GM19328 (cell line): ENCODE data around the gene RAF1.

Source experiments
- ATAC-seq: cut with Tn5 transposase; IDR thresholded peaks from one replicate; pipeline ENCODE4 v1.9.1; 2021; ENCODE audit warnings: mild to moderate bottlenecking, moderate library complexity; ENCODE audit not compliant: unreplicated experiment

RAF1 gene

DNA sequence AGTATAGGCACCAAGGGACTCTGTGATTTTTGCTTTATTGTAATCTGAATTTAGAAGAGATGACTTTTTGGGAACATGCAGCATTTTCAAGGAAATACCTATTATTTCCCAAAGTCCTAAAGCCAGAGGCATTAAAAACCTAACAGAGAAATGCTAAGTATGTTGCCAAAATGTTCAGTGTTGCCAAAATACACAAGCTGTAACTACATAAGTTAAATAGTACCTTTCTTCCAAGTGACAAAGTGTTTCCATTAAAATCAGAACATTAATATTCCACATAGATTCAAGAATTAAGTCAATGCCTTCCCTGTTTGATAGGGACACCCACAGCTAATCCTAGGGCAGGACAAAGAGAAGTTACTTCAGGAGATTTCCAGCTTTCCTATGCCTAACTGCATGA, 65.0 kb downstream of the RAF1 start:
- ATAC-seq, result no peak

DNA sequence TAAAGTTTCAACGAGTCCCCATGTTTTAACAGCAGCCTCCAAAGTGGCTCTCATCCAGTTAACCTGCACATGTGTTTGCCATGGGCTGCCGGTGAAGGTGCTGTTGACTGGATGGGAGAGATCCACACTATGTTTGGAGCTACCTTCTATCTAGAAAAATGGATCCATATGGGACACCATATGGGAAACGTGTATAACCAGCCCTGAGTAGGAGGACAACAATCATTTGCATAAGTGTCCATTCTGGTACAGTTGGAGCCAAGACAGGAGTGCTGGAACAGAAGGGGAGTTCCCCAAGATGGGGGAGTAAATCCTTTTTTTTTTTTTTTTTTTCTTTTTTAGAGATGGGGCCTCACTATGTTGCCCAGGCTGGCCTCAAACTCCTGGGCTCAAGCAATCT, 70.4 kb downstream of the RAF1 start:
- ATAC-seq, result no peak

DNA sequence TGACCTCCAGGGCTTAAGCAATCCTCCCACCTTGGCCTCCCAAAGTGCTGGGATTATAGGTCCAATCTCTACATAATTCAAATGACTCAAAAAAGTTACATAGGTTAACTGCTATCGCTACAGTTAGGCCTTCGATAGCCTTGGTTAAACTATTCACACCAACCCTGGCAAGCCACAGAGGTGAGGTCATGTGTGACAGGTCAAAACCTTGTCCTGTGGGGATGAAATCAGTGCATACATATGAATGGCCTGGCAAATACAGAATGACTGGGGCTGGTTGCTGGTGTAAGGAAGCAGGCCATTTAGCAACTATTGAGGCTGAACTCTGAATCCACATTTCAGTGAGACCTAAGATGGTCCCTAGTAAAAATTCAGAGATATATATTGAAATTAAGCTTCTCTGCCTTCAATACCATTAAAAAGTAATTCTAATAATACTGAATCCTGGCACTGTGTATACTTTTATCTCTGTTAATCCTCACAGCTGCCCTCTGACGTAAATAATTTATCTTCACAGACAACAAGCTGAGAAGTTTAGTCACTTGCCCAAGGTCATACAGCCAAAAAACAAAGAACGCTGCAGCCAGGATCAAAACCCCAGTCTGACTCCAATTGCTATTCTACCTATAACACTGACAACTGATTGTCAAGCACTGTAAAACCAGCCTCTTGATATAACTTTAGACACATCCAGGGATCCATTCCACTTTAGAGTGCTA, 71.8 kb downstream of the RAF1 start:
- no peak for ATAC-seq

DNA sequence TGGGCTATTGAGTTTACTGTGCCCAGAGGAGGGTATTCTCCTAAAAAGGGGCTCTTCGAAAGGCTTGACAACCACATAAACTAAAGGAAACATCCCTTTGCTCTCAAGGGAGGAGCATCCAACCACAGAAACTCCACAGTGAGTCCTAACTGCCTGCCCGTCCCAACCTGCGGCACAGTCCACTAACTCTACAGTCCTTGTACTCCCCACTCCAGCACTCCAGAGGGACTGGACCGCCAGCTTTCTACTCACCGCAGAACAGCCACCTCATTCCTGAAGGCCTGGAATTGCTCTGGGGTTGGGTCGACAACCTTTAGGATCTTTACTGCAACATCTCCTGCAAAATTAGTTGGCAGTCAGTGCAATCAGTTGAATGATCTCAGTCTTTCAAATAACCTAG, 72.5 kb downstream of the RAF1 start:
- no peak for ATAC-seq

DNA sequence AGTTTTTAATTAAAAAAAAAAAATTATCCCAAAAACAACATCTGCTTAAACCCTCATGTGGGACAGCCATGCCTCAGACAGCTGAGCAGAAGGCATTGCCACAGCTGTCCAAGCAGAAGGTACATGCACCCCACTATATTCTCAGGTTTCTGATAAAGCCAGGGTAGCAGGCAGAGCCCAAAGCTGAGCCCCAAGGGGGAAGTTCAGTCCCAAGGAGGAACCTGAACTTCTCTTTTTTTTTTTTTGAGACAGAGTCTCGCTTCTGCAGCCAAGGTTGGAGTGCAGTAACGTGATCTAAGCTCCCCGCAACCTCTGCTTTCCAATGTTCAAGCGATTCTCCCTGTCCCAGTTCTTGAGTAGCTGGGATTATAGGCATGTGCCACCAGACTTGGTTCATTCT, 73.8 kb downstream of the RAF1 start:
- no peak for ATAC-seq

DNA sequence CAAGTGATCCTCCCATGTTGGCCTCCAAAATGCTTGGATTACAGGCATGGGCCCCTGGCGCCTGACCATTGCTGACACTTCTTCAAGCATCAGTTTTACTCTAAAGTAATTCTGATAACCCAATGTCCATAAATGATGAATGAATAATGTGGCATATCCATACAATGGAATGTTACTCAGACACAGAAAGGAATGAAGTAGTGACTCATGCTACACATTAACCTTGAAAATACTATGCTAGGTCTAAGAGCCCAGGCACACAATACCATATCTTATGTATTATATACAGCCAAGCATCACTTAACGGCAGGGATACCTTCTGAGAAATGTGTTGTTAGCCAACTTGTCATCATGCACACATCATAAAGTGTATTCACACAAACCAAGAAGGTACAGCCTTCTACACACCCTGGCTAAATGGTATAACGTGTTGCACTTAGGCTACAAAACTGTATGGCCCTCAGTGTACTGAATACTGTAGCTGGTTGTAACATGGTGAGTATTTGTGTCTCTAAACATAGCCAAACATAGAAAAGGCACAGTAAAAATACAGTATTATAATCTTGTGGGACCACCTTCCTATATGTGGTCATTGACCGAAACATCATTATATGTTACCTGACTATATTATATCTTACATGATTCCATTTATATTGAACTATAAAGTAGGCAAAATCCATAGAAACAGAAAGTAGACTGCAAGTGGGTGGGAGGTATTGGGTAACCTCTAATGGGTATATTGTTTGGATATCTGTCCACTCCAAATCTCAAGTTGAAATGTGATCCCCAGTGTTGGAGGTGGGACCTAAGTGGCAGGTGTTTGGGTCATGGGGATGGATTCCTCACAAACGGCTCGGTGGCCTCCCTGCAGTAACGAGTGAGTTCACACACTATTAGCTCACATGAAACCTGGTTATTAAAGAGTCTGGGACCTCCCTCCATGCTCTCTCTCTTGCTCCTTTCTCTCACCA, 75.6 kb downstream of the RAF1 start:
- ATAC-seq, result no peak

DNA sequence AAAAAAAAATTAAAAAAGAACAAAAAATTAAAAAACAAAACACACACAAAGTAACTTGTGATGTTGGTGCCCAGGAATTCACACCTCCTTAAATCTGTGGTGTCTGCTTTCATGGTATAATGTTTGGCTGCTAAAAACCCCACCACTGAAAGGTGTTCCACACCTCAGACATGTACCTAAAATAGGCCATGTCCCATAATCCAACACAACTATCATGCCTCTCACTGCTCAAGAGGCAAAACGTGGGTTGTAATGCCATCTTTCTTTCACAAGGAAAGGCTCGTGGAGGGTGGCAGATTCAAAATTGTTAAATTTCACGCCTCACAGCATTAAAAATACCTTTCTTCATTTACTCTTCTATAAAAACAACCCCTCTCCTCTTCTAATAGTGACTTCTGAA, 77.5 kb downstream of the RAF1 start:
- no peak for ATAC-seq

DNA sequence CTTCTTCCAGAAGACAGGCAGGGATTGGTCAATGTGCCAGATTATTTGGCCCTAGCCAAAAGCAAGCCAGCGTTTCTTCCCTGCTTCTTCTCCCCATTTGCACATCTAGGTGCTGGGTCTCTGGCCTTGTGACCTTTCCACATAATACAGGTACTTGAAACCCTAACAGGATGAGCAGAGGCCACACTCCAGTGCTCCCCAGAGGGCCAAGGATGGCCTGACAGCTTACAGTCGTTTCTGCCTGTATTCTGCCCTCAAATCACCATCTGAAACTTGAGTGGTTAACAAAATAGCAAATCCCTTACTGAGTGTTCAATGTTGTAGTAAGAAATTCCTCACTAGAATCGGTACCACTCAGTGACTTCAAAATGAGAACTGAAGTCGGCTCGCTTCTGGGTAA, 77.9 kb downstream of the RAF1 start:
- no peak for ATAC-seq

DNA sequence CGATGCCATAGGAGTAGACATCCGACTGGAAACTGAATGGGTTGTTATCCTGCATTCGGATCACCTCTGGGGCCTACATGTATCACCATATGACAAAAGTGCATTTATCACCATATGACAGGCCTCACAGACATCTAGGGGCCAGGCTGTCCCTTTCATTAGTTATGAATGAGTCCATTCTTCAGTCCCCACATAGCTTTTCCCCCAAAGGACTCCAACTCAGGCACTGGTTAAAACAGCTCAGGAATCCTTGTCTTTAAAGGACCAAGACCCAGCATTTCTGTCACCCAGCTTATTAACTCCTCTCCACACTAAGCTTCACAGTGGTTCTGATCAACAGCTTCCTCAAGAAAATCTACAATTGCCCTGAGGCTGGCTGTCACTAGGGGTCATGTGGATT, 78.7 kb downstream of the RAF1 start:
- no peak for ATAC-seq

DNA sequence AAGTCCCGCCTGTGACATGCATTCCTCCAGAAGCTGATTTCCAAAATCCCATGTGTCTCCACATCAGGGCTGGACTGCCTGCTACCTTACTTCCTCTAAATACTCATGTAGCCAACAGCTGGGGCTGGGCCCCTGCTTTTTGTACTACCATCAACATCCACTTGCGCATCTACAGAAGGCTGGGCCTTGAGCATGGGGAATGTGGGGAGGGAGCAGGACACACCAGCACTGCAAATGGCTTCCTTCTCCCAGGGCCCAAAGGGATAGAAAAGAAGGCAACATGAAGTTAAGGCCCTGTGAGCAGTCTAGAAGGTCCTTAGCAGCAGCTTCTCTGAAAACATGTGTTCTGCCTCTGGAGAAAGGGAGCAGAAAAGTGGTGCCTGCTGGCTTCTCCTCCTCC, 79.8 kb downstream of the RAF1 start:
- ATAC-seq, result no peak

DNA sequence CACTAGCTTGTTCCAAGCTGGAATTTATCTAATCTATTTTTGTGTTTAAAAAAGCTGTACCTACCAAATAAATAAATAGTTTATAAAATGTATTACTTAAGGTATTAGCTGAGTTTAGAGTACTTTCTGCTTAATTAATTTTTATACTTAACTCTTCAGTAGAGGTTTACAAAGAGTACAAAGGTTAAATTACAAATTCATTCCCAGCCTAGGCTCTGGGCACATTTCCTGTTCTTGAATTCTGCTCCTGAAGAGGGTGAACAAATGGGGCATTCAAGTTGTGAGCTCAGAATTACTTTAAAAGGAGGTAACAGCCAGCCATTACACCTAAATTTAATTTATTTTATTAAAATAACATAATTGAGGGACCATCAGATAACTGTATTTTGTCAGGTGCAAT, 80.6 kb downstream of the RAF1 start:
- ATAC-seq, result no peak

DNA sequence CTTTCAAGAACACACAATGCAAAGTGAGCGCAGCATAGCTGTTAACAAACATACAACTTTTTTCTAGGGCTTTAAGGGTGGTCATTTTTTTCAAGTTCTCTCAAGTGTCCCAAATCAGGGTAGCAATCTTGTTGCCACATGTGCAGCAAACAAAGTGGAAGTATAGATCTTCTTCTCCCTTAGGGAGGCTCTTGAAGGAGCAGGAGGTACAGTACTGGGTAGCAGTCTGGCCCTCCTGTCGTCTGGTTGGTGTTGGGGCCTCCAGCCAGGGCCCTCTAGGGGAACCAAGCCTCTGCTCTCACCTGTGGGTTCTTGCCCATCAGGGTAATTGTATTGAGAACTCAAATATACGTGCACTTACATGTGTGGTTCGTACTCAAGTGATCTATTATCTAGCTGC, 81.2 kb downstream of the RAF1 start:
- no peak for ATAC-seq

DNA sequence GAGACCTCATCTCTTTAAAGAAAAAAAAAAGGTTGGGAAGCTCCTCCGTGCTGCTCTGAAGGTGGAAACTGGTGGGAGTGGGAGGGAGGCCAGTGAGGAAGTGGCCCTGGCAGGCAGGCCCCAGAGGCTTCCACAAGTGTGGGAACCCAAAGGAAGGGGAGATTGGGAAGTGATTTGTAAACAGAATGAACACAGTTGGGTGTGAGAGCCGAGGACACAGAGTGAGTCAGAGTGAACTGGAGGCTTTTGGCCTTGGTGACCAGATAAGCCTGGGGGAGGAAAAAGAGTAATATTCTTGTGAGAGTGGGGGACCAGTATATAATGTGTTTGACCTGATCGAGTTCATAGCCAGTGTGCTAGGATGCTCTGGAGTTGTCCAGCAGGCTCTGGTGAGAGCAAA, 84.0 kb downstream of the RAF1 start:
- ATAC-seq, result no peak

DNA sequence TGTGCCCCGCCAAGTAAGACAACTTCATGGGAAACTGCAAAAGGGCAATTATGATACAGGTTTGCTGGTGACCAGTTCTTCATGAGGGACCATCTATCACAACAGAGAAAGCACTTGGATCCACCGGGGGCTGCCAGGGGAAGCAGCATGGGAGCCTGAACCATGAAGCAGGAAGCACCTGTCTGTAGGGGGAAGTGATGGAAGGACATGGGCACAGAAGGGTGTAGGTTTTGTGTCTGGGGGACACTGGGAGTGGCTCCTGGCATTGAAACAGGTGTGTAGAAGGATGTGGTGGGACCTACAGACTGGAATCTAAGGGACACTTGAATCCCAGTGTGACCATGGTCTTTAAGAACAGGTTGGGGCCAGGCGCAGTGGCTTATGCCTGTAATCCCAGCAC, 84.5 kb downstream of the RAF1 start:
- no peak for ATAC-seq

DNA sequence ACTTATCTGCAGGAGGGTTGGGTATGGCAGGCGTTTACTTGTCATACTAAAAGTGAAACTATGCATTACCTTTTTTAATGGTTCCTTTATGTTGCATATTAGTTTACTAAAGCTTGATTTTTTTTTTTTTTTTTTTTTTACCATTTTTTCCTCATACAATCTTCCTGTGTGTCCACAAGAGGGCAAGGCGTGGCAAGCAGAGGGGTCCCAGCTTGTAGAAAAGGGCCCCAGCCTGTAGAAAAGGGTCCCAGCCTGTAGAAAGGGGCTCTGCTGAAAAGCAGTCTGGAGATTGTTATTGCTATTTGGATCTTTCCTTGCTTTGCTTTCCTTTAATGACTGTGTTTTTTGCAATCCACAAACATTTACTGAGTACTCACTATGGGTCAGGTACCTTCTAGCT, 85.2 kb downstream of the RAF1 start:
- no peak for ATAC-seq

DNA sequence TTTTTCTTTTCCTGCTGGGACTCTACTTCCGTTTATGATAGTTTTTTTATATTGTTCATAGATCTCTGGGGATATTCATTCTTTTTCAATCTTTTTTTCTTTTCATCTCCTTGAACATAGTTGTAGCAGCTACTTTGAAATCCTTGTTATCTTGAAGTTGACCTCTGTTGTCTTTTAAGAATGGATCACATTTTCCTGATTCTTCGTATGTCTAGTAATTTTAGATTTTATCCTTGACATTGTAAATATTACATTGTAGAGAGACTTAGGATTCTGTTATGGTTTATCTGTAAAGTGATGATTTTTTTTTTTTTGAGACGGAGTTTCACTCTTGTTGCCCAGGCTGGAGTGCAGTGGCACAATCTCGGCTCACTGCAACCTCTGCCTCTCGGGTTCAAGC, 86.5 kb downstream of the RAF1 start:
- ATAC-seq, result no peak

DNA sequence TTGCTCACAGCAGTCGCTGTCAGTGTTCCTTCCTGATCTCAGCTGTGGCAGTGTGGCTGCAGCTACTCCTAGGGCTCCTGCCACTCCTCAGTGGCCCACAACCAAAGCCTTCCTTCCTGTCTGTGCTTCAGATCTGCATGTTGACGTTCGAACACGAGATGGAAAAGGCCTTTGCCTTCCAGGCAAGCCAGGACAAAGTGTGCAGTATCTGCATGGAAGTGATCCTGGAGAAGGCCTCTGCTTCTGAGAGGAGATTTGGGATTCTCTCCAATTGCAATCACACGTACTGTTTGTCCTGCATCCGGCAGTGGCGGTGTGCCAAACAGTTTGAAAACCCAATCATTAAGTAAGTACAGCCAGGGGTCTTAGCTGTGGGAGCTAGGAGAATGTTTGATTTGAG, 89.3 kb downstream of the RAF1 start:
- ATAC-seq, result no peak

DNA sequence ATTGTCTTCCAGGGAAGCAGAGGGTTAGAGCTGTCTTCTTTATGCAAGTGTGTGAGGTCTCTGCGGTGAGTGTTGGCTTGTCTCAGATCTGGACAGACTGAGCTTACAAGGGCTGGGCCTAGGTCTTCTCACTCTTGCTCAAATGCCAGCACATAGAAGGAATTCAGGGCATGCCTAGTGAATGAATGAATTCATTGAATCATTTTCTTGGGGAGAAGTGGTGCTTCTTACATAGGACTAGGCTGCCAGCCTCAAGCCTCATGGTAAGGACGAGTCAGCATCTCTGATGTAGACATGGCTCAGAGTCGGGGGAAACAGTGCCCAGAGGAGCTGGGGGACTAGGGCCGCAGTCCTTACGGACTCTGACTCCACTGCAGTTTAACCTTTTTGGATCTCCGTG, 89.8 kb downstream of the RAF1 start:
- ATAC-seq, result no peak

DNA sequence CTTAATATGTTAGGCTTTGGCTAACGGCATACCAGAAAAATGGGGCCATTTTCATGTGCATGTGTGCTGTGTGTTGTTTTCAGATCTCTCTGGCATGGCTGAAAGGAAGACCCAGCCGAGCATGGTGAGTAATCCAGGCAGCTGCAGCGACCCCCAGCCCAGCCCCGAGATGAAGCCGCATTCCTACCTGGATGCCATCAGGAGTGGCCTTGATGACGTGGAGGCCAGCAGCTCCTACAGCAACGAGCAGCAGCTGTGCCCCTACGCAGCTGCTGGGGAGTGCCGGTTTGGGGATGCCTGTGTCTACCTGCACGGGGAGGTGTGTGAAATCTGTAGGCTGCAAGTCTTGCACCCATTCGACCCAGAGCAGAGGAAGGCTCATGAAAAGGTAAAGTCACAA, 91.9 kb downstream of the RAF1 start:
- no peak for ATAC-seq

DNA sequence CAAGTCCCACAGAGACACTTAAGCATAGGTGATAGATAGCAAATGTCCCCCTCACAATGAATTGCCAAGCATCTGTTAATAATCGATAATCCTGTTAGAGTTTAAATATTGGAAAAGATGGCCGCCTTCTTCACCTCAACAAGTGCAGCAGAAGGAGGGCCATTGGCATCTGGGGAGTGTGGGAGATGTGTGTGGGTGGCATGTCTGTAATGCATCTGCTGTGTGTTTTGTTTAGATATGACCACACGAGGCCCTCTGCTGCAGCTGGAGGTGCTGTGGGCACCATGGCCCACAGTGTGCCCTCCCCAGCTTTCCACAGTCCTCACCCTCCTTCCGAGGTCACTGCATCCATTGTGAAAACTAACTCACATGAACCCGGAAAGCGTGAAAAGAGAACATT, 94.1 kb downstream of the RAF1 start:
- no peak for ATAC-seq

DNA sequence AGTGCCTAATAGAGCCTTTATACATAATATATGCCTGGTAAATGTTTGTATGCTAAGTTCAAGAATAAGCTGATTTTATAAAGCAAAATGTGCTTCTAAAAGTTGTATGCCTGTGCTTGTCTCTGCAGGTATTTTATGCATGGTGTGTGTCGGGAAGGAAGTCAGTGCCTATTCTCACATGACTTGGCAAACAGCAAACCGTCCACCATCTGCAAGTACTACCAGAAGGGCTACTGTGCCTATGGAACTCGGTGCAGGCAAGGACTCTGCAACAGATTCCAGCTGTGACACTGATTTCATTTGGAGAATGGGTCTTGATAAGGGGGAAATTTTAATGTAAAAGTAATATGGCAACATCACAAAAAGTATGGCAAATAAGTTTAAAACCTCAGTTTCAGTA, 95.2 kb downstream of the RAF1 start:
- no peak for ATAC-seq

DNA sequence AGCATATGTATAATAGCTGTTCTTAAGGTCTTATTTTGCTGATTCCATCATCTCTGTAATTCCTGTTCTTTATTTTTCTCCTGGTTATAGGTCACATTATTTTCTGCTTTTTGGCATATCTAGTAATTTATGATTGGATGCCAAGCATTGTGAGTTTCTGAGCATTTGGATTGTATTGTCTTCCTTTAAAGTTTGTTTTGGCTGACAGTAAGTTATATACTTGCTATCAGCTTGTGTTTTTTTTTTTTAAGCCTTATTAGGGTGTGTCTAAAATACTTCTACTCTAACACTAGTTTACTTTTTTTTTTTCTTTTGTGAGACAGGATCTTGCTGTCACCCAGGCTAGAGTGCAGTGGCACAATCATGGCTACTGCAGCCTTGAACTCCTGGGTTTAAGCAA, 96.9 kb downstream of the RAF1 start:
- ATAC-seq, result no peak
